Natural killer cell (primary cell): ENCODE data around the gene RMDN3. TPM values are rescaled to one million over a fixed set of nuclear protein-coding genes. Genes with fewer than 3 reads are reported as not detected.

Experiments
- ATAC-seq, 3 donors: fragments of 150-1000 bp in 2 of 3; fragments of 200-7000 bp in 1 of 3; cut with Tn5 transposase; 1 replicate in 1 of 3; 2 replicates in 2 of 3; pipeline ENCODE4 v1.10.0; 2021; ENCODE audit warnings: mild to moderate bottlenecking in 2 of 3, moderate library complexity in 2 of 3
- DNase-seq, 2 donors: peaks; one replicate each; pipeline versions ENCODE4 v3.0.0 to v3.0.0-alpha.2; 2013 to 2021; ENCODE audit warnings: mixed read lengths in 1 of 2
- H3K27ac ChIP-seq: one replicate; pipeline ENCODE4 v1.5.1; 2013; ENCODE audit warnings: mild to moderate bottlenecking, low read length
- H3K27me3 ChIP-seq: one replicate; pipeline ENCODE4 v1.6.1; 2013; ENCODE audit warnings: low read length; ENCODE audit not compliant: control insufficient read depth, insufficient read depth
- H3K36me3 ChIP-seq: one replicate; pipeline ENCODE4 v1.6.1; 2013; ENCODE audit warnings: low read length; ENCODE audit not compliant: control insufficient read depth, insufficient read depth
- H3K4me1 ChIP-seq: one replicate; pipeline ENCODE4 v1.6.1; 2013; ENCODE audit warnings: low read length; ENCODE audit not compliant: control insufficient read depth, insufficient read depth
- H3K4me3 ChIP-seq: one replicate; pipeline ENCODE4 v1.5.1; 2013; ENCODE audit warnings: low read length
- H3K9me3 ChIP-seq: one replicate; pipeline ENCODE4 v1.6.1; 2013; ENCODE audit warnings: low read length; ENCODE audit not compliant: control insufficient read depth, insufficient read depth
- H3K27ac Mint-ChIP-seq, 2 donors: one replicate each; pipeline ENCODE4 v1.8.0; 2022; ENCODE audit warnings: mild to moderate bottlenecking in 2 of 2, mixed read lengths in 2 of 2, moderate library complexity in 1 of 2
- H3K27me3 Mint-ChIP-seq, 2 donors: one replicate each; pipeline ENCODE4 v1.8.0; 2022; ENCODE audit warnings: low read depth in 2 of 2, mixed read lengths in 2 of 2
- H3K36me3 Mint-ChIP-seq: one replicate; pipeline ENCODE4 v1.8.0; 2022; ENCODE audit warnings: mixed read lengths
- H3K4me1 Mint-ChIP-seq, 2 donors: one replicate each; pipeline ENCODE4 v1.8.0; 2022; ENCODE audit warnings: mixed read lengths in 2 of 2
- H3K4me3 Mint-ChIP-seq: one replicate; pipeline ENCODE4 v1.8.0; 2022; ENCODE audit warnings: mild to moderate bottlenecking, moderate library complexity, mixed read lengths
- H3K9me3 Mint-ChIP-seq, 2 donors: one replicate each; pipeline ENCODE4 v1.8.0; 2022; ENCODE audit warnings: mixed read lengths in 2 of 2
- WGBS: methylation state at CpG from one replicate; pipeline ENCODE4 v1.1.7; 2013; ENCODE audit warnings: missing lambda C conversion rate; ENCODE audit not compliant: insufficient coverage; 5-methylcytosine and 5-hydroxymethylcytosine counted together
- intact Hi-C: fragments of 100-400 bp; cut with micrococcal nuclease; formaldehyde crosslinking; loops from one replicate; pipeline ENCODE4 v1.14.2; 2022
- total RNA-seq, 4 donors: library from RNA; stranded (reverse); fragments of 120-200 nt in 1 of 4; gene quantifications; one replicate each; pipeline versions ENCODE4 v1.2.3 to v1.2.4, GENCODE V29; 2013 to 2022
- TF ChIP-seq, protein P1 (sequence below): fragments of 200-600 bp; IDR thresholded peaks from one replicate; pipeline ENCODE4 v1.8.0; 2022; ENCODE audit warnings: antibody characterized with exemption

The RMDN3 gene
- total RNA-seq, 3 donors from 2014 or later (not counting 1 experiment from before 2014, with no cell fraction given), result 52.8 to 82.3 (median 72.0) TPM

DNA sequence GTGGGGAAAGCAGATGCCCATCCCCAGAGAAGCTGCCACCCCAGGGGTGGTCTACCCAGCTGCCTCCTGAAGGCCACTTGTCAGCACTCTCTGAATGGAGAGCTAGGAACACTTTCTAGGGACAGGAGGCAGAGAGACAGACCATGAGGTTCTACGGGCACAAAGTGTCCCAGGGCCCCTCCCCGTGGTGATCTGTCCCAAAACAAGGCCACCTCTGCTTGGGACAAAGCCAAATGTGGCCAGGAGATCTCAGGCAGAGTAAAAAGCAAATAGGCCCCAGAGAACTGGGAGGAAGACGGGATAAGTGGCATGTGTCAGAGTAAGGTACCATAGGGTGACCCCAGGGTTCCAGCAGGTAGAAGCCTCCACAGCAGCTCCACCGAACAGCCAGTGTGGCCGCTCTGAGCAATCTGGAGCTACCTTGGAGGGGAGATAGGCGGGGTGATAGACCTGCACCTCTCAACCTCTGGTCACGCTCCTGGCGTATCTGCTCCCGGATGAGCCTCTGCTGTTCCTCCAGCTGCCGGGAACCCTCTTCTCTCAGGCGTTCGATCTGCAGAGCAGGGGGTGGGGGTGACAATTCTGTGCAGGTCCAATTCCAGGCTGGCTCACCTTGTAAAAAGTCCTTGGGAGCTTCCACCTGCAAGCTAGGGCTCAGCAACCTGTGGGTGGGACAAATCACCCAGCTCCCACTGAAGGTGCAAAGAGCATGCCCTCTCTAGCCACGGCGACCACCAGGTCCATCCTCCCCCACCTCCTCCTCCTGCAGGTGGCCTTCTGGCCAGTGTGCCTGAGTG is 20.9 kb upstream of the RMDN3 start:
- Mint-ChIP-seq H3K4me3 (no peak overlapping the region), H3K36me3 (peaks cover 6% of the 10 kb centered on the region)
- intact Hi-C loops, result loop anchor here (1.0 to 5.0 kb wide), 4 partner anchors 11 to 184 kb away; partner anchors contain the start of genes KNL1 and RMDN3

DNA sequence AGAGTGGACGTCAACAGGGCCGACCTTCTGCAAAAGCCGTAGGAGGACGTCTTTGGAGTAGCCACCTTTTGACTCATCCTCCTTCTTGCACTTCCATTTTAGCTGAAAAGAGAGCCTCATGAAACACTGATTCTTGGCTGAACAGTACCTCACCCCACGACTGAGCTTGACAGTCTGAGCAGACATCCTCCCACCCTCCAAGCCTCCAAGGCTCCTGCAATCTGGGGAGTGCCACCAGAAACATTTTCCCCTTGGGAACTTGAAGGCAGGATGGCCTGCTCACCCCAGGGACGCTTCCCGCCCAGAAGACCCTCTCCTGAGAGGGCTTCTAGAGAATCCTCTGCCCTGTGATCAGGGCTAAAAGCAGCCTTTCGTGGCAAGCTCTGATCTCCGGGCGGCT is 20.0 kb upstream of the RMDN3 start:
- TF ChIP-seq, protein P1, sequence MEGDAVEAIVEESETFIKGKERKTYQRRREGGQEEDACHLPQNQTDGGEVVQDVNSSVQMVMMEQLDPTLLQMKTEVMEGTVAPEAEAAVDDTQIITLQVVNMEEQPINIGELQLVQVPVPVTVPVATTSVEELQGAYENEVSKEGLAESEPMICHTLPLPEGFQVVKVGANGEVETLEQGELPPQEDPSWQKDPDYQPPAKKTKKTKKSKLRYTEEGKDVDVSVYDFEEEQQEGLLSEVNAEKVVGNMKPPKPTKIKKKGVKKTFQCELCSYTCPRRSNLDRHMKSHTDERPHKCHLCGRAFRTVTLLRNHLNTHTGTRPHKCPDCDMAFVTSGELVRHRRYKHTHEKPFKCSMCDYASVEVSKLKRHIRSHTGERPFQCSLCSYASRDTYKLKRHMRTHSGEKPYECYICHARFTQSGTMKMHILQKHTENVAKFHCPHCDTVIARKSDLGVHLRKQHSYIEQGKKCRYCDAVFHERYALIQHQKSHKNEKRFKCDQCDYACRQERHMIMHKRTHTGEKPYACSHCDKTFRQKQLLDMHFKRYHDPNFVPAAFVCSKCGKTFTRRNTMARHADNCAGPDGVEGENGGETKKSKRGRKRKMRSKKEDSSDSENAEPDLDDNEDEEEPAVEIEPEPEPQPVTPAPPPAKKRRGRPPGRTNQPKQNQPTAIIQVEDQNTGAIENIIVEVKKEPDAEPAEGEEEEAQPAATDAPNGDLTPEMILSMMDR, result no peak
- Histone ChIP-seq H3K9me3 (no peaks in the 10 kb centered on the region), H3K27me3 (no peaks in the 10 kb centered on the region), H3K27ac (no peak overlapping the region), H3K36me3 (peaks cover 48% of the 10 kb centered on the region), H3K4me3 (no peak overlapping the region), H3K4me1 (peaks cover 51% of the 10 kb centered on the region)
- intact Hi-C loops, result loop anchor here (5.0 kb wide), 1 partner anchor 183 kb away; the partner anchor contains the start of gene KNL1
- no peak for DNase-seq
- Mint-ChIP-seq H3K27me3 (no peaks in the 10 kb centered on the region), H3K36me3 (peaks cover 6% of the 10 kb centered on the region), H3K27ac (no peak overlapping the region), H3K9me3 (no peaks in the 10 kb centered on the region), H3K4me3 (no peak overlapping the region), H3K4me1 (peaks cover 27 to 43% of the 10 kb centered on the region in 2 donors)
- WGBS, result 91% methylated on average over 10 of the region's 10 CpGs
- ATAC-seq, result no peak

More for the DNA sequence above, 20.9 kb upstream of the RMDN3 start:
- no peaks in the 10 kb centered on the region for H3K9me3 Mint-ChIP-seq
- H3K36me3 ChIP-seq, result peaks cover 48% of the 10 kb centered on the region
- H3K4me3 ChIP-seq, result no peak overlapping the region
- H3K27ac ChIP-seq, result peak overlapping the region; percentile 62
- peak overlapping the region; percentile 86 to 97 for H3K27ac Mint-ChIP-seq
- no peaks in the 10 kb centered on the region for H3K27me3 Mint-ChIP-seq
- peaks cover 42% of the 10 kb centered on the region for H3K4me1 ChIP-seq
- DNase-seq (no peak), ATAC-seq (no peak)
- TF ChIP-seq, protein P1, result no peak
- H3K9me3 ChIP-seq, result no peaks in the 10 kb centered on the region
- 92% methylated on average over 14 of the region's 14 CpGs for WGBS
- H3K4me1 Mint-ChIP-seq, result peaks cover 23 to 37% of the 10 kb centered on the region in 2 donors
- H3K27me3 ChIP-seq, result no peaks in the 10 kb centered on the region

DNA sequence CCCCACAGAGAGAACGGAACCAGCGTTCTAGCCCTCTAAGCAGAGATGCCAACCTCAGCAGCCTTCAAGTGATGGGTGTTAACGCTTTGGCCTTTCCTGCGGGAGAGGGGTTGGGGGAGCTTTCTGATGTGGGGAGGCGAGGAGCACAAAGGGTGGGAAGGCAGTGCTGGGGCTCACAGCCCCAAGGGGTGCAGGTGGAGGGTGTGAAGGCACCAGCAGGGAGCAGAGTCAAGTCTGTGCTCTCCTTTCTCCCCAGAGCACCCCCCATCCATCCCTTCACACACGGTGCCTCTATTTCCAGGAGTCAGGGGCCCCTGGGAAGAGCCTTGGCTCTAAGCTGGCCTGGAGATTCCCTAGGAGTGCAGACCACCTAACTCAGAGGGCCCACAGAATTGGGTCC is 18.8 kb upstream of the RMDN3 start:
- H3K9me3 Mint-ChIP-seq, result no peaks in the 10 kb centered on the region
- ATAC-seq (no peak), DNase-seq (no peak)
- peaks cover 31 to 48% of the 10 kb centered on the region in 2 donors for H3K4me1 Mint-ChIP-seq
- intact Hi-C loops, result no loop called here
- H3K27ac Mint-ChIP-seq, result no peak overlapping the region
- peaks cover 6% of the 10 kb centered on the region for H3K36me3 Mint-ChIP-seq
- peaks cover 39% of the 10 kb centered on the region for H3K36me3 ChIP-seq
- no peaks in the 10 kb centered on the region for H3K27me3 Mint-ChIP-seq
- peaks cover 56% of the 10 kb centered on the region for H3K4me1 ChIP-seq
- TF ChIP-seq, protein P1, result no peak
- H3K9me3 ChIP-seq, result no peaks in the 10 kb centered on the region
- no peaks in the 10 kb centered on the region for H3K27me3 ChIP-seq
- H3K27ac ChIP-seq, result no peak overlapping the region
- no peak overlapping the region for H3K4me3 Mint-ChIP-seq
- WGBS, result 93% methylated on average over 6 of the region's 6 CpGs
- H3K4me3 ChIP-seq, result no peak overlapping the region
